HUDEP-2 (cell line): ENCODE data around the gene SGSM1.

Experiments
- DNase-seq, 76 experiments: peaks; one replicate each; lab custom pipeline; 2025; ENCODE audit not compliant: unreplicated experiment in 76 of 76; lab: John Stamatoyannopoulos, UW

SGSM1 gene

DNA sequence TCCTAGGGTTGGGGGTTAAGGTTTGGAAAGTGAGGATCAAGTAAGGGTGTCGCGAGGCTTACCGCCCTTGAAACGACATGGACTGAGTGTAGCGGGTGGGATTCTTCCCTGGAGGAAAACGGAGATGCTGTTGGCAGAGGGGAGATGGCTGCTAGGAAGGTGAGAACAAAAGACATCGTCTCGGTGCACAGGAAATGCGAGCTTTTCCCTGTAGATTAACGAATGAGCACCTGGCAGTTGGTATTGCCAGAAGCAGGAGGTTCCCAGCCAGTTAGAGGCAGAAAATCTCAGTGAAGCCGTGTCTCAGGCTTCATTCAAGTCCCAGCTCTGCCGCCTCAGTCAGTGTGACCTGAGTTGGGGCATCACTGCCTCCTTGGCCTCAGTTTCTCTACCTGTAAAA is 141.9 kb downstream of the SGSM1 start:
- DNase-seq, result no peak

DNA sequence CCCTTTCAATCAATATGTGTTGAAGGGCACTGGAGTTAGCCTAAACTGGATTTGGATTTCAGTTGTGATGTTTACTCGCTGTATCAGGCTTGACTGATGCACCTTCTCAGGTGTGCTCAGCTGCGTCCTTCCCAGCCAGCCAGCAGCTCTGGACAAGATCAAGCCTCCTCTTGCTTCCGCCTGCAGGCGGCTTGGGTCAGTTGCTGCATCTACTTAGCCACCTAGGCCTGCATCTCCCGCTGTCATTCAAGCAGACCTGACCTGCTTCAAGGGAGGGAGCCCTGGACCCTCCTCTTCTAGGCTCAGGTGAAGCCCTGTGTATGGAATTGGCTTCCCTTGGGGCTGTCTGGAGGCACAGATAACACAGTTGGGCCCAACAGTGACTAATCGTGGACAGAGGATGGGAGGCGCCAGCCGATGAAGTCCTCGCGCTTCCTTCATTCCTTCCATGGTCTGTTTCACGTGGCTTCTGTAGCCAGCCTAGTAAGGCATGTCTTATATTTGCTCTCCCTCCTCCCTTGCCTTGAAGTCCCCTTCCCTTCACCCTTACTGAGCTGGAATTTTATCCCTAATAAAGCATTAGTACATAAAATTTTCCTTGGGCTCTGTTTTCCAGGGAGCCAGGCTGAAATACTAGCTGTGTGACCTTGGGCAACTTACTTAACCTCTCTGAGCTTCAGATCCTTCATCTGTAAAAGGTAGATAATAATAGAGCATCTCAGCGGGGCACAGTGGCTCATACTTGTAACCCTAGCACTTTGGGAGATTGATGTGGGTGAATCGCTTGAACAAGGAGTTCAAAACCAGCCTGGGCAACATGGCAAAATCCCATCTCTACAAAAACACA is 142.6 kb downstream of the SGSM1 start:
- DNase-seq, result no peak

DNA sequence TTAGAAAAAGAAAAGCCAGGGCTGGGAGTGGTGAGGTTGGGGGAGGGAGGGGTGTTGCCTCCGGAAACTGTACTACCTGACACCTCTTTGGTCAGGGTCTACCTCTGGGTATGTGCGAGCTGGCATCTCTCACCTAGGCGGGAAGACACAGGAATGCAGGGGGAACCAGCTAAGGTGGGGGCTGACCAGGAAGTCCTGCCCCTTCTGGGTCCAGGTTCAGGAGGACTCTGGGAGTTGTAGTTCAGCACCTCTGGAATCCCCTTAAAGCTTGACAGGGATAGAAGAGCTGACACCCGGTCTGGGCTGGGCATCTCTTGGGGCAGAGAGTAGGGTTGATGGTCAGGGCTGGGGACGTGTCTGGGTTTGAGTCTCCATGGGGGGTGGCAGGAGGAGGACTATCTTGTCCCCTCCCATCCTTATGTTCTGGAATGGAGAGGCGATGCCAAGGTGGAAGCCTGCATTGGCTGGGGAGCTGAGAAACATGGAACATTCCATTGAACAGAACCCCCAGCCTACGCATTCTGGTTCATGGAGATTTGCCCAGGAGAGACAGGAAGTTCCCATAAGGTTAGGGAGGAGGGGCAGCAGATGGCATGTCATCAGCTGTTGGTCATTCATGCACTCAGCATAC is 144.4 kb downstream of the SGSM1 start:
- DNase-seq, result no peak

DNA sequence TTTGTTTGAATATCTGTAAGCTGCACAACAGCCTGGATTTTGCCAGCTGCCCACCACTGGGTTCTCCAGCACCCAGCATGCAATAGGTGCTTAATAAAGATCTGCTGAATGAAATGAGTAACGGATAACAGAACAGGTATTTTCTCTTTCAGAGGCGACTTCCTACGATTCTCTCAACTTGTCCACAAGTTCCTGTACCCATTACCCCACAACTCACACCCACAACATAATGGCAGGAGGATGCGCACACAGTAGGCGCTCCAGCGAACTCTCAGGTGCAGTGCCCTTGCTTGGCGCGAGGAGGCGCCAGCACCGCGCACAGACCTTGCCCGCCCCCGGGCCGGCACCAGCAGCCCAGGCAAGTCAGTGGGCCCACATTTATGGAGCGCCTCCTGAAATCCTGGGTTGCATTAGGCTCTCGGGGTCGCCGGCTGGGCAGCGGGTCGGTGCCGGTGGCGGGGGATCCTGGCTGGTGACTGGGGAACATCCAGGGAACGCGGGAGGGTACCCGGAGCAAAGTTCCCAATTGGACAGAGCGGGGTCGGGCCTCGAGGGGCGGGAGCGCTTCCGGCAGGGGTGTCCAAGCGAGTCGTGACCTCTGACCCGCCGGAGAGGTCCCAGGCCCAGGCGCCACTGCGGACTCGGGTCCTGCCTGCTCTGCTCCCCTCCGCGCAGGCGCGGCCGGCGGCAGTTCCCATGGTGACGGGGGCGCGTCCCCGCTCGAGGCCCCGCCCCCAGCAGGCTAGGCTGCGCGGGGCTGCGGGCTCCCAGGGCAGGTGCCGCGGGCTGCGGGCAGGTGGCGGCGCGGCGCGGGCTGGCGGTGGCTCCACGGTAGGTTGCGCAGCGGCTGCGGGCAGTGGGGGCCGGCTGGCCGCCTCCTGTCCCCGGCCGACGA is 146.2 kb downstream of the SGSM1 start, which contains the start of gene KIAA1671:
Gene KIAA1671, plus strand, starts transcription at position 775 of the 895 bp plus-strand sequence. CDS start 75,284 bp downstream, outside the sequence.
- DNase-seq, result peak in 74 of 76 experiments; percentile 27 to 92 (median 80)

DNA sequence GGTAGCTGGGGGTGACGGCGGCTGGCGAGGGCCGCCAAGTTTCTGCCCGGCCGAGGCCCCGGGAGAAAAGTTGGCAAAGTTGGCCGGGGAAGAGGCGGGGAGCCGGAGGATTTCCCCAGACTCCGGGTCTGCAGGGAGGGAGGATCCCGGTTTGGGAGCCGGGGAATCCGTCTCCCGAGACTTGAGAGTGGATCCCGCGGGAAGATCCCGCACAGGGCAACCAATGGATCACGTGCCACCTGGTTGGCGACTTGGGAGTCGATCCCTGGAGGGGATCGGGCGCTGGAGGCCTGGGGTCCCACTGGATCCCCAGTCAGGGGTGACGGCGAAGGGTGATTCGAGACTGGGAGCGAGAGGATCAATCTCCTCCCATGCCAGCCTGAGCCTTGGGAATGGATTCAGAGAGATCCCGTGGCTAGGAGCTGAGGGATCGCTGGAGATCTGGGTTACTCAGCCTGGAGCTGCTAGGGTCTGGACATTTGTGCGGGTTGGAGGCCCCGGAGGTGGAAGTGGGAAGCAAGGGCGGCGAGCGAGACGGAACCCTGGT is 146.9 kb downstream of the SGSM1 start:
- peak in 7 of 76 experiments; percentile 37 to 72 (median 43) for DNase-seq

DNA sequence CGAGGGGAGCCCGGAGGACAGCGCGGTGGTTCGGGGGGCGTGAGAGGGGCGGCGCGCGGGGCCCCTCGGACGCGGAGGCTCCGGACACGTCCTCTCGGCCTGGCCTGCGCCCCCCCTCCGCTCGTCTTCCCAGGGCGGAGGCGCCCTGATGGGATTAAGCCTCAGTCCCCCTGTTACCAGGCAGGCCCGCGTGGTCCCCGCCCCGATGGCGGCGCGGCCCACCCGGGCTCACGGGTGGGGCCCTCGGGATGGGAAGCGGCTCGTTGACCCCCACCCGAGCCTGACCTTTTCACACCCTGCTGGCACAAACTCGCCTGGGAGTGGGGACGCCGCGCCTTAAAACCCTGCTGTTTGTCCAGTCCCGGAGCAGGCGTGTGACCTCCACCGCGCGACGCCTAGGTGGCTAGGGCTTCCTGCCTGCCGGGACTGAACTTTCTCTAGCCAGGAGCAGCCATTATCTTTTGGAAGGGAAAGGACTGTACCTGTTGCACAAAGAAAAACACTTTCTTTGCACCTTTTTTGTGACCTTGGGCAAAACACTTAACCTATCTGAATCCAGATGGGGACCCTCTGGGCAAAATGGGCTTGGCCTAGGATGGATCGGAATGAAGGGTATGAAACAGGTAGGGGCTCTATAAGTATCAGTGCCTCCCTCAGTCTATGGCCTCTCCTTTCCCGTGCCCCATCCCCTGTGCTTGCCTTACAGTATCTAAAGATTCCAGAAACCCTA is 147.5 kb downstream of the SGSM1 start:
- DNase-seq, result peak in 2 of 76 experiments; percentile 4 to 5

DNA sequence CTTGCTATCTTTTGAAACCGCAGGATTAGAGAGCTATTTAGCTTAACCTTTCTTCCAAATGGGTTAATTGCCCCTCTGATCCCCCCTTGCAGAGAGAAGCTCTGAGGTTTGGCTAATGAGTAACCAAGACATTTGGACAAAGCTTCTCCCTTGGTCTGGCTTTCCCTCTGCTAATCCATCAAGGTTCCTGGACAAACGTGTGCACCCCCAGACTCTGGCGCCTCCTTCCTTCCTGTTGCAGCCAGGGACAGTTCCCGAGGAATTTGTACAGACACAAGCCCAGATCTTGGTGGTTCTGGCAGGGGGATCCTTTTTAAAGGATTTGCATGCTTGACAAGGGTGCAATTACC is 148.1 kb downstream of the SGSM1 start:
- DNase-seq, result no peak

DNA sequence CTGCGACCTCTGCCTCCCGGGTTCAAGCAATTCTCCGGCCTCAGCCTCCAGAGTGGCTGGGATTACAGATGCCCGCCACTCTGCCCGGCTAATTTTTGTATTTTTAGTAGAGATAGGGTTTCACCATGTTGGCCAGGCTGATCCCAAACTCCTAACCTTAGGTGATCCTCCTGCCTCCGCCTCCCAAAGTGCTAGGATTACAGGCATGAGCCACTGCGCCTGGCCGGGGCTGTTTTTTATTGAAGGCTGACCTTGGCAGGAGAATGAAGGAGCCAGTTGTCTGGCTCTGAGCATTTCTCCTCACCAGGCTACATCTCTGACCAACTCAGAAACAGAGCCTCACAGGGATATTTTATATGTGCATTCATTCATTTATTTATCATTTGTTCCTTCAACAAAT is 148.8 kb downstream of the SGSM1 start:
- no peak for DNase-seq

DNA sequence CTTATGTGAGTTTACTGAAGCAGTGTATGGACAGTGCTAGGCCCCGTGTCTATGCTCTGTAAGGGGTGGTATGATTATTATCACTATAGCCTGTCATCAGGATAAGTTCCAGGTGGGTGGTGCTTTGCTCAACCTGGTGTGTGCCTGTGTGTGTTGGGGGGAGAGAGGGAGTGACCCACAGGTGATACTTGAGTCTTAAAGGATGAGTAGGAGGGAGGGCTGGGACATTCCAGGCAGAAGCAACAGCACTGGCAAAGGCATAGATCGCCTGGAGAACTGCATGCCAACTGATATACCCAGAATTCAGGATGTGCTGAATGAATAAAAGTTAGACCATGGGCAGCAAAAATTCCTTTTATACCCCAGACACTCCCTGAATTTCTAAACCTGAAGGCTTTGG is 151.0 kb downstream of the SGSM1 start:
- DNase-seq, result no peak

DNA sequence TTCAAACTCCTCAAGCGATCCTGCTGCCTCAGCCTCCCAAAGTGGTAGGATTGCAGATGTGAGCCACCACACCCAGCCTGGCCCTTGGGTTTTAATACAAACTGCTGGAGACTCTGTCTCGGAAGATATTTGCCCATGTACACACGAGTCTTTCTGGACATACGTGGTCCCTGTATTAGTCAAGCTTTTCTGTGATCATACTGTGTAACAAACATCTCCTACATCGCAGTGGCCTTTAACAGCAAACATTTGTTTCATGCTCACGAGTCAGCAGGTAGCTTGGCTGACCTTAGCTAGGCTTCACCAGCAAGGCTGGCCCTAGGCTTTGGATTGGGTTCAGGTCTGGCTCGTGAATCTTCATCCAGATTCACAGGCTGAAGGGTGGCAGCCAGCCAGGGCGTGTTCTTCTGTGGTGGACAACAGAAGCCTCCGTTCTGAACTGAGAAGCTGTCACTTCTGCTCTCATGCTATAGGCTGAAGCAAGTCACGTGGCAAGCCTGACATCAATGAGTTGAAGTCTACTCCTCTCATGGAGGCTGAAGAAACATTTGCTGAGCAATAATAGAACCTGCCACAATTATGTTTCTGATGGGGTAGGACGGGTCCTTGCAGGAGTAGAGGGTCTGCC is 155.3 kb downstream of the SGSM1 start:
- peak in 3 of 76 experiments; percentile 7 to 24 (median 14) for DNase-seq

DNA sequence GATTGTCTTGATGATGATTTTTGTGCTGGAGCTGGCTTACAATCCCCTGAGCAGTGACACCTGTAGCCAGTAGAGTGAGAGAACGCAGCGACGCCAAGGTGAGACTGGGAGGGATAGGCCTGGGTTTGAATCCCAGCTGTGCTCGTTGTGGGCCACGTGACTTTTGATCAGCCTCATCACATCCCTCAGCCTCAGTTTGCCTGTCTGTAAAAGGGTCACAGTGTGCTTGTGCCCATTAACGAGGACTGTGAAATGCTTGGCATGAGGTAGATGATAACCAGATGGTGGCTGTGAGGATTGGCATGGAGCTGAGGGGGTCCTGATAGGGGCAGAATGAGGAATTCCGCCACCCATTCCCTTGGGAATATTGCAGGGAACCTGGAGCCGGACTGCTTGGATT is 156.1 kb downstream of the SGSM1 start:
- DNase-seq, result no peak

DNA sequence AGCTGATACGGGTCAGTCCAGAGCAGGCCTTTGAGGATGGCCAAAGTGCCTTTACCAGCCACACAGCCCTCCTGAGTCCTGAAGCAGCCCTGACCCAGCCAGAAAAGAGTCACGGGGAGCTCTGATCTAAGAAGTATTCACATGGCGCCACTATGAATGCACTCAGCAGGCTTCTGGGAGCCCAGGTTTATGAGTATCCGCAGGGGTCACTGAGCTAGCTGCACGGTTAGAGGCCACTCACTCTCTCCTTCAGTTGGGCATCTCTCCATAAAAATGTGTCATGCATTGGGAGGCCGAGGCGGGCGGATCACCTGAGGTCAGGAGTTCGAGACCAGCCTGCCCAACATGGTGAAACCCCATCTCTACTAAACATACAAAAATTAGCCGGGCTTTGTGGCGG is 156.8 kb downstream of the SGSM1 start:
- DNase-seq, result no peak

DNA sequence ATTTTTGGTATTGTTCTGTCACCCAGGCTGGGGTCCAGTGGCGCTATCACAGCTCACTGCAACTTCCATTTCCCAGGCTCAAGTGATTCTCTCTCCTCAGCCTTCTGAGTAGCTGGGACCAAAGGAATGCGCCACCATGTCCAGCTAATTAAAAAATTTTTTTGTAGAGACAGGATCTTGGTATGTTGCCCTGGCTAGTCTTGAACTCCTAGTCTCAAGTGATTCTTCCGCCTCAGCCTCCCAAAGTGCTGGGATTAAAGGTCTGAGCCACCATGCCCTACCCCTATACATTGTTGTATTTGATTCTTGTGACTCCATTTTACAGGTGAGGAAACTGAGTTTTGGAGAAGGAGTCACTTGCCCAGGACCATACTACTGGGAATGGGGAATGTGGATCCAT is 158.4 kb downstream of the SGSM1 start:
- DNase-seq, result no peak

DNA sequence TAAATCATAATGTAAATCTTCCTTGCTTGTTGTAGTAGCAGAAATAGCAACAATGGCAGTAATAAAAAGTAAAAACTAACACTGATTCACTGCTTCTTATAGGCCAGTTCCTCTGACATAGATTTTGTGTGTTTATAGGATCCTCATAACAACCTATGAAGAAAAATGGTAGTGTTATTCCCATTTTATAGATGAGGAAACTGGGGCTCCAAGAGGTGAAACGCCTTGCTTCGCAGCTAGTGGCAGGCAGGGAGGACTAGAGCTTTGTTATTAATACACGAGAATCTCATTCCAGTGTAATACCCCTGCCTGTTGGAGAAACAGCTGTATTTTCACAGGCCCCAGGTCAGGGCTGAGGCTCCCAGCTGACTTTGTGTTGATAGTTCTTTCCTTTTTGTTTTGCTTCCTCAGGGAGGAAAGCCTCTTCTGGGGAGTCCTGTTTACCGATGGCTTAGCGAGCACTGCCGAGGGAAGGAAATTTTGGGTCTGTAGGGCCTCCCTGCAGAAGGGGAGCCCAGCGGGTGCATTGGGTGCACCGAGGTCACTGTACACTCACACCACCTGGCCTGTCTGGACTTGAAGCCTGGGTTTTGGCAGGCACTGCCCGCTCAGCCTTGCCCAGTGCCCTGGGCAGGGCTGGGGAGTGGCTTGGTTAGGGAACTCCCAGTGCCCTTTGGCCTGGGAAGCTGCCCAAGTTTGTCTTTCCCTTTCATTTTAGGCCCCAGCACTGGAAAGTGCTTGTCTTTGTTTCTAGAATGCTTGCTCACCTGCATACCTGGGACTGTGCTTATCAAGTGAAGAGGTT is 160.0 kb downstream of the SGSM1 start:
- DNase-seq, result peak in 12 of 76 experiments; percentile 8 to 34 (median 16)

DNA sequence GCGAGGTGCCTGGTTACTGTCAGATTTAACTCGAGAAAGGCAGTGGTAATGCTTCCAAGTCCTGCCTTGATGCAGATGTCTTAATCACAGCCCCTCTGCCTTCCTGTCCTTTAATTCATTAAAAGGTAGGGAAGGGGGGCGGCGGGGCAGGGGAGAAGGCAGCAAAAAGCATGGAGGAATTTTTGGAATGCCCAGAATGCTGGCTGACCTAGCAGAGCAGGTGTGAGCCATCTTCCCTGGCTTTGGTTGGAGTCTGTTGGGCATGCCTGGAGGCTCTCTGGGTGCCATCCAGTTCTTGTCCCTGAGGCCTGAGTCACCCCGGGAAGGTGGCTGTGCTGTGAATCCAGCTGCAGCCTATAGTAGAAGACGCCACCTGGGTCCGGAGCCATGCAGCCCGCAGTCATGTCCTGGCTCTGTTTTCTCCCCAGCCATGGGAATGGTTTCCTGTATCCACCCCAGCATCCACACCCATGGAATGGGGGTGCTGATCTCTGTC is 162.1 kb downstream of the SGSM1 start:
- DNase-seq, result no peak

DNA sequence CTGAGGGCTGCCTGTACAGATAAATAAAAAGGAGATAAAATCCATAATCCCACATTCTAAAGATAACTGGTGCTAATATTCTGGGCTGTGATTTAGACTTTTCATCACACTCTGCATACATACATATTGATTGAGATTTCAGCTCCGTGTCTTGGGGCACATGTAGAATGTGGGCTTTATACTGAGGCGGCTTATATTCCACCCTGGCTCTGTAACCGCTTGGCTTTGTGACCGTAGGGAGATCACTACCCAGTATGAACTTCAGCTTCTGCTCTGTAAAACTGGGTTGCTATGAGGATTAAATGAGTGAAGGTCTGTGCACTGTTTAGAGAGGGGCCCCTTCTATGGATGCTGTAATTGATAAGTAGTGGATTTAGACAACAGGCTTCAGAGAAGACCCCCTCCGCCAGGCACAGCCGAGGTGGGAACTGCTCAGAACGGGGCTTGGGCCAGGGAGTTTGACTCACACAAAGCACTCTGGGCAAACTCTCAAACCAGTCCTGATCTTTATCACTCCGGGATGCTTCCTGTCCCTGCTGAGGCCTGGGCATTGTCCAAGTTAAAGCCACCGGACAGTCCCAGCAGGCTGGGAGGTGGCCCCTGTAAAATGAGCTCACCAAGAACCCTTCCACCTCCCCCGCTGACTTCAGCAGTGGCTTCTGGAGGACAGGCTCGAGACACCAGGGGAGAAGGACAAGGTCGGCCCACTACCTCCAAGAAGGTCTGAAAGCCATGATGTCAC is 163.7 kb downstream of the SGSM1 start:
- DNase-seq, result peak in 13 of 76 experiments; percentile 9 to 62 (median 31)

DNA sequence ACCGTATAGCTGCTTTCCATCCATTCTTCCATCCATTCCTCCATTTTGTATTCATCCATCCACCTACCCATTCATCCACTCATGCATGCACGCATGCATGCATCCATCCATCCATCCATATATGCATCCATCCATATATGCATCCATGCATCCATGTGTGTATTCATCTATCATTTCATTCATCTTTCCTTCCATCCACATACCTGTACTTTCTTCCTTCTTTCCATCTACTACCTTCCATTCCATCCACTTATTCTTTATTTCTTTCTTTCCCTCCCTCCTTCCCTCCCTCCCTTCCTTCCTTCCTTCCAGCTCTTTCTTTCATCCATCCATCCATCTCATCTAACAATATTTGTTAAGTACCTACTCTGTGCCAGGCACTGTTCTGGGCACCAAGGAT is 166.4 kb downstream of the SGSM1 start:
- no peak for DNase-seq

DNA sequence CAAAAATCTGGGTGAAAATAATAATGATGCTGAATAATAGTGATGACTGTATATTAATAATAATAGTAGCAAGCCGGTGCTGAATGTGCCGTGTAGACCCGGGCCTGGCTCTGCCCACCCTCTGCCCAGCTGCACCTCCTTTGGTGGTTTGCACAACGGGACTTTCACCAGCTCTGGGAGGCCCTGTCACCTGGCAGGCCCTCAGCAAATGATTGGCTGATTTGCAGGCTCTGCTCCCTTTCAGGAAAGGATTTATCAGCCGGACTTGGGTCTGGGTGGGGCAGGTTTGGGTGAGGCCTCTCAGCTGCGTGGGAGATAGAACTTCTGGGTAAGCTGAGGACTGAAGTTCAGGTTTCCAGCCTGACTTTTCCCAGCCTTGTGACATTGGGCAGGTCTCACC is 167.9 kb downstream of the SGSM1 start:
- peak in 34 of 76 experiments; percentile 3 to 45 (median 26) for DNase-seq
